NCI-H345 (cell line): ENCODE results near the gene CFAP299.
"Not testable (repeated sequence)": the region's sequence is repeated elsewhere in the genome, so short reads cannot be mapped to it uniquely, and the experiment has no call there.

ENCODE experiments used
- DNase-seq: peaks from one replicate; lab custom pipeline; 2025; lab: John Stamatoyannopoulos, UW

CFAP299 gene

DNA sequence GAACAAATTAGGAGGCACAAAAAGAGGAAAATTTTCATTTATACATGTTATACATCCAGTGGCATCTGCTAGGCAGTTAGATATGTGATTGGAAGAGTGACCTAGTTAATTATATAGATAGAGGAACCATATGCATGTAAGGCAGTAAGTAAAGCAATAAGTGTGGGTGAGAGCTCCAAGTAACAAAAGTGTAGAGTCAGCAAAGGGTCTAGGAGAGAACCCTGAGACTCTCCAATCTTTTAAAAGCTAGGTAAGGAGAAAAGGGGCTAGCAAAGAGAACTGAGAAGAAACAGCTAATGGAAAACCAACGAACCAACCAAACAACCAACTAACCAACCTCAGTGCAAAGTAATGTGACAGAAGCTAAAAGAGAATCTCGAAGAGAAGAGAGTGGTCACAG is 3.8 kb upstream of the CFAP299 start:
- no peak for DNase-seq

DNA sequence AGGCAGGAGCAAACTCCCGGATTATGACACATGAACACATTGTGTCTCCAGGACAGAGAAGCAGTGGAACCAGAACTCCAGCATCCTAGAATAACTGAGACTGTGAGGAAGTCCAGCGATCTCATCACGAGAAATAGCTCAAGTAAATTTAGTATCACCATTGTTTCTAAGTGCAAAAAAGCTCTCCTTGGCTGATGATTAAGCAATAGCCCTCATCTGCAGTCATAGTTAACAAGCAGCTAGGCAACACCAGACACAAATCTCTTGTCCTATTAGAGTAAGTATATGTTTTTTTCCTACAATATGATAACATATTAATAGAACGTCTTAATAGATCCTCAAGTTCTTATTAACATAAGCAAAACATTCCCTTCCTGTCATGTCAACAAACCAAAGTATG is 2.4 kb upstream of the CFAP299 start:
- no peak for DNase-seq

DNA sequence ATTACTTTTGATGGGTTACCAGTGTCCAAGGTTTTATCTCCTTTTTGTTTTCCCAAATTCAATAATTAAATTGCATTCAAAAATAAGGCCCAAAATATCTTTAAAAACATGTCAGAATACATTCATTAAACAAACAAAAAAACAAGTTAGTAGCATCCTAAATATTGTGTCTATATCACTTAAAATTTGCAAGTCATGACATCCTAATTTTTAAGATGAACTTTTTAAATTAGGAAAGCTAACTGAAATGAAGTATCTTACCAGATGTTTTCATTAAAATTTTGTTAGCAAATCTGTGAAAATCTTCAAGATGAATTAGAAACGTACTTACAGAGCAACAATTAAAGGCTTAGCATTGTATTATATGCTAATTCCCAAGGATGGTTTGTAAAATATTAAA is 962 bp upstream of the CFAP299 start:
- no peak for DNase-seq

DNA sequence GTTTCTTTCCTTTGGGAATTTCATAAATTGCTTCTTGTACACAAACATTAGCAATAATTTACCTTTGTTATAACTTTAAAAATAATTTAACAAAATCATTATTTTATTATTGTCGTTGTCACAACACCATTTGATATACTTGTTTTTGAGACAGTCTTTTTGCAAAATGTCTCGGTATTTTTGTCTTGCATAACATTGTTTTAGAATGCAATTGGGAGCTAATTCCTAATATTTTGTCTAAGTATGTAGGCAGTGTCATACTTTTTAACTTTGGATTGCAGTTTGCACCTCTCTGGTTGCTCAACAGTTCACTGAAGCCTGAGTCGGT is 340 bp upstream of the CFAP299 start:
- no peak for DNase-seq

DNA sequence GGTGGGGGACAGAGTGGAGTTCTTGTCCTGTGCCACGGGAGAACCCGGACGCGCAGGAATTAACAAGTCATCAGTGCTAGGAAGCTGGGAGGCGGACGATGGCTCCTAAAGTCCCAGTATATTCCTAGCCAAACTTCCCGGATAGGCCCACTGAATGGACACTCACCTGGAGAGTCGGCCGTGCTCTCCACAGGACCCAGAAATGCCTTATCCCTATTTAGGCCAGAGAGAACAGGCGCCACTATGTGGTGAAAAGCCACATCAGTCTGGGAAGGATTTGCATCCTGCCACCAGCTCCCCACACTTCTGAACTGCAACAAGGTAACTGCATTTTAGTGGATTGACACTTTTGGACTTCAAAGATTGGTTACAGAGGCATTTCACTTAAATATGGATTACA is 1.1 kb downstream of the CFAP299 start:
- peak; percentile 52 for DNase-seq

DNA sequence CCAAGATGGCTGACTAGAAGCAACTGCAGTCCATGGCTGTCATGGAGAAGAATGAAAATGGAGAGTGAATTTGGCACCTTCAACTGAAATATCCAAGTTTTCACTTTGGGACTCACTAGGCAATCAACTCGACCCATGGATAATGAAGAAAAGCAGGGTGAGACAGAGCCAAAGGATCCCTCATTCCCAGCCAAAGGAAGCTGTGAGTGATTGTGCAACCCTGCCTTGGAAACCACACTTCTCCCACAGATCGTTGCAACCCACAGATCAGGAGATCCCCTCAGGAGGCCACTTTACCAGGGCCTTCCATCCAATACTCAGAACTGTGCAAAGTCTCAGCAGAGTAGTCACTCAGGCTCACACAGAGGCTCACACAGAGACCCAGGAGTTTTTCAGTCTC is 4.5 kb downstream of the CFAP299 start:
- no peak for DNase-seq

DNA sequence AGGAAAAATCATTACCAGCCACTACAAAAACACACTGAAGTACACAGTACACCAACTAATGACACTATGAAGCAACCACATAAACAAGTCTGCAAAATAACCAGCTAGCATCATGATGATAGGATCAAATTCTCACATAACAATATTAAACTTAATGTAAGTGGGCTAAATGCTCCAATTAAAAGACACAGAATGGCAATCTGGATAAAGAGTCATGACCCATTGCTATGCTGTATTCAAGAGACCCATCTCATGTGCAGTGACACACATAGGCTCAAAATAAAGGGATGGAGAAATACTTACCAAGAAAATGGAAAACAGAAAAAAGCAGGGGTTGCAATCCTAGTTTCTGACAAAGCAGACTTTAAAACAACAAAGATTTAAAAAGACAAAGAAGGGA is 7.2 kb downstream of the CFAP299 start:
- not testable (repeated sequence) for DNase-seq

DNA sequence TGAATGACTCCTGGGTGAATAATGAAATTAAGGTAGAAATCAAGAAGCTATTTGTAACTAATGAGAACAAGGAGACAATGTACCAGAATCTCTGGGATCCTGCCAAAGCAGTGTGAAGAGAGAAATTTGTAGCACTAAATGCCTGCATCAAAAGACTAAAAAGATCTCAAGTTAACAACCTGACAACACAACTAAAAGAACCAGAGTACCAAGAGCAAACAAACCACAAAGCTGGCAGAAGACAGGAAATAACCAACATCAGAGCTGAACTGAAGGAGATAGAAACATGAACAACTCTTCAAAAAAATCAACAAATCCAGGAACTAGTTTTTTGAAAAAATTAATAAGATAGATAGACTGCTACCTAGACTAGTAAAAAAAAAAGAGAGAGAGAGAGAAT is 8.4 kb downstream of the CFAP299 start:
- DNase-seq, result no peak

DNA sequence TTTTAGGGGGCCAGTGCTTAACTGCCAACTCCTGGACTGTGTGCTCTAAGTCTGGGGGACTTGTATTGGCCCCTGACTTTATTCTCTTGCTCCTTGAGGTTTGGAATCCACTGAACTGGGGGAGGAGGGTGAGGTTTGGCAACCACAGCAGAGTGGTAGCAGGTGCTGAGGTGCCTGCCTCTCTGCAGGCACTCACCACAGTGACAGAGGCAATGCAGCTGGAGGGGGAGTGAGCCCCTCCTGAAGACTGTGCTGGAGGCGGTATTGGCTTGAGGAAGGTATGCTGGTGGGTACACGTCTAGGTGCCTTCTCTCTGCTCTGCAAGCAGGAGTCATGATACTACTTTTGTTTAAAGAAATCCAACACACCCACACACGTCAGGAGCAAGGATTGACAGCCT is 24.6 kb downstream of the CFAP299 start:
- DNase-seq, result no peak

DNA sequence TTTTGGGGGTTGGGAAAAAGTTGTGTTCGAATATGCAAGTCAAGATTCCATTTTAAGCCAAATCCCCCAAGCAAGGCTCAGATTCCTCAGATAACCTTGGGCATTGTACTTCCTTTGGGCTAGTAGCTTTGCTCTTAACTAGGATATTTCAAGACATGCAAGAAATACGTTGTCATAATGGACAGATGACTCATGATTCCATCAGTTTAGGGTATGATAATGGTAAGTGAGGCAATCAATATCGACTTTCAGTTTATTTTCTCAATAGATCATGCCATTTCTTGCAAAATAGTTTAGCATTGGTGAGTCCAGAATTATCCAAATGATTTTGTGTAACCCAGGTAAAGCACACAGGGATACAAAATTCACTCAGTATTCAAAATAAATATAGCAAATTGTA is 25.4 kb downstream of the CFAP299 start:
- no peak for DNase-seq

DNA sequence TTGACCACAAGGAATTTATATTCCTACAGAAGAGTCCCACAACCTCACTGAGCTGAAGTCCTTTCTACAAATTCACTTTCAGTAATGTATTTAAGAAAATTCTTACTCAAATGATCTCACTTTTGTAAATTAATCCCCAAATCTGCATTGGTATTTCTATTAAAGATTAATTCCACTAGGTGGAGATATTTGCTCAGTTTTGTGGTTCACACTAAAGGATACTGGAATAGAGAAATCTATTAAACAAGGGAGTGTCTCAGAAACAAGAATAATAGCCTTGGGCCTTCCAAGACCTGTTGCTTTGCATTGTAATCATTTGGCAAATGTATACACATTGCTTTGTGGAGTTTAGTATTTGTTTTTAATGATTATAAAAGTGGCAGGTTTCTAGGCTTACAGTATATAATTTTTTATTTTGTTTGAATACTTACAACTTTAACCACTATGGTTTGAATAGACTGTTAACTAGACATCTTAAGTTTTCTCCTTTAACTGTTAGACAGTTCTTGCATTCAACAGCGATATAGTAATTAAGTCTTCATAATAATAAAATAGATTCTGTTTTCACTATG is 25.9 kb downstream of the CFAP299 start:
- peak; percentile 19 for DNase-seq

DNA sequence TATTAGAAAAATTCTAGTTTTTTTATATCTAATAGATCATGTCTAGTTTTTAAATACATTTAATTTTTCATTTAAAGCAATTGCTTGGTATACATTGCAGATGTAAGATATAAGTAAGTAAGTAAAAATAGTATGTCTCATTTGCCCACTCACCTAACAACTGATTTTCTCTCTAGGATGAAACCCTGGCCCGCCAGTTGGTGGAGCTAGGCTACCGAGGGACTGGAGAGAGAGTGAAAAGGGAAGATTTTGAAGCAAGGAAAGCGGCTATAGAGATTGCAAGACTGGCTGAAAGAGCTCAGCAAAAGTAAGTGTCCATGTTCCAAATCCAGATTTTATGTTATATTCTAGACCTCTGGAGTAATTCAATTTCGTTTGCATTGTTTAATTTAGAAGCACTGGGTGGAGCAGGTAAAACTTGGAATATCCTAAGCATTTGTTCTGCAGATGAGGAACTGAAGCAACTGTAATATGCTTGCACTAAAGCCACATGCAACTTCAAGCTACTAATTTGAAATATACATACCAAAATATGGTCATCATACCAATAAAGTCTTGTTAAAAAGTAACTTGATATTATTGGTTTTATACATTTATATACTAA is 27.1 kb downstream of the CFAP299 start:
- peak; percentile 27 for DNase-seq

DNA sequence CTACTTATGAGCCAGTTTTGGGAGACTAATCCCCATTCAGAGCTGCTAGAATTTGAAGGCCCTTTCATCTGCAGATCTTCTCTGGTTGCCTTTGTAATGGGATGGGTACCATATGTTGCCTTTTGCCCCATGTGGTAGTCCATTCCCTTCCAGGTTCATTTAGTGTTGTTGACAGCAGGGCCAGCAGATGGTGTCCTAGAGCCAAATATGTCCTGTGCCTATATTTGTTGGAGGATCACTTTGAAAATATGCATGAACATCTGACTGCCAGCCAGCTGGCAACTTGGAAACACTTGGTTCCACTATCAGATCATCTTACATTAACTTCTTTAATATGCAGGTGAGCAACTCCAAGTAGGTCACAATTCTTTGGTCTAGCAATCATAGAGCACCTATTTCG is 30.4 kb downstream of the CFAP299 start:
- DNase-seq, result peak; percentile 33

DNA sequence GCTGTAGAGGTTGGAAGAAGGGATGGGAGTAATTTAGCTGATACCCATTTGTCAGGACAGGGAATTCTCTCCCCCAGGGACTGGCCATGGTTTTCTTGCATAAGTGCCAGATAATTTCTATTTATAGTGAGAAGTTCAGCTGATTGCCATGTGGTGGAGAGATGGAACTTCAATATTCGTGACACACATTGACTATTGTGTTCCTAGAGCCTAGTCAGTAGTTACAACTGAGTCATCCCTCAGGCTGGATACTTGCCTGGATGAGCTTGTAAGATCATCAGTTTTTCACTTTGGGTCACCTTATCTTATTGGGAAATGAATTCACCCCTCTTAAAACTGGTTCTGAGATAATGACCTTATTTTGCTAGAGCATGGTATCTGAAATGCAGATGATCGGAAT is 32.2 kb downstream of the CFAP299 start:
- no peak for DNase-seq

DNA sequence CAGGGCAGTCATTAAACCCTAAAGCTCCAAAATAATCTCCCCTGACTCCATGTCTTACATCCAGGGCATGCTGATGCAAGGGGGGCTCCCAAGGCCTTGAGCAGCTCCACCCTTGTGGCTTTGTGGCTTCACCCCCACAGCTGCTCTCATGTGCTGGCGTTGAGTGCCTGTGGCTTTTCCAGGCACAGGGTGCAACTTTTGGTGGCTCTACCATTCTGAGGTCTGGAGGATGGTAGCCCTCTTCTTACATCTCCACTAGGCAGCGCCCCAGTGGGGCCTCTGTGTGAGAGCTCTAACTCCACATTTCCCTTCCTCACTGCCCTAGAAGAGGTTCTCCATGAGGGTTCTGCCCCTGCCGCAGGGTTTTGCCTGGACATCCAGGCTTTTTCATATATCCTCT is 35.1 kb downstream of the CFAP299 start:
- no peak for DNase-seq

DNA sequence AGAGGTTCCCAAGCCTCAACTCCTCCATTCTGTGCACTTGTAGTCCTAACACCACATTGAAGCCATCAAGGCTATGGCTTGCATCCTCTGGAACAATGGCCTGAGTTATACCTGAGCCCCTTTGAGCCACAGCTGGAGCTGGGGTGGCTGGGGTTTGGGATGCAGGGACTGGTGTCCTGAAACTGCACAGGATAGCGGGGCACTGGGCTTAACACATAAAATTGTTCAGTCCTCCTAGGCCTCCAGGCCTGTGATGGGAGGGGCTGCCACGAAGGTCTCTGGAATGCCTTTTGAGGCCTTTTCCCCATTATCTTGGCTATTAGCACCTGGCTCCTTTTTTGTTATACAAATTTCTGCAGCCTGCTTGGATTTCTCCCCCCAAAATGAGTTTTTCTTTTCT is 35.5 kb downstream of the CFAP299 start:
- no peak for DNase-seq

DNA sequence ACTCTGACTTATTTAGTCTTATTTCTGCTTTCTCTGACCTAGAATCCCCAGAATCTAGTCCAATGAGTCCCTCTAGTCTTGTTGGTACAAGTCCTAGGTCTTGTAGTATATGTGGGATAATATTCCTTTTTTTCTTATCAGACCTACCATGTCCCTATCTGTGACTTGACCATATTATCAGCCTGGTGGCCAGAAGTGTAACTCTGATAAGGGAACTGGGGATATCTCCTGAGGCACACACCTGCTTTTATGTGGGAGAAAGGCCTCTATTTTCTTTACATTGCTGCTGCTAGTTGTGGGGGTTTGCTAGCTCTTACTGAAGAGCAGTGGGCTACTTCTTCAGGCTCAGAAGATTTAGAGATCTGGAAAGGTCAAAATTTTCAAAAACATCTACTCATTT is 38.6 kb downstream of the CFAP299 start:
- no peak for DNase-seq

DNA sequence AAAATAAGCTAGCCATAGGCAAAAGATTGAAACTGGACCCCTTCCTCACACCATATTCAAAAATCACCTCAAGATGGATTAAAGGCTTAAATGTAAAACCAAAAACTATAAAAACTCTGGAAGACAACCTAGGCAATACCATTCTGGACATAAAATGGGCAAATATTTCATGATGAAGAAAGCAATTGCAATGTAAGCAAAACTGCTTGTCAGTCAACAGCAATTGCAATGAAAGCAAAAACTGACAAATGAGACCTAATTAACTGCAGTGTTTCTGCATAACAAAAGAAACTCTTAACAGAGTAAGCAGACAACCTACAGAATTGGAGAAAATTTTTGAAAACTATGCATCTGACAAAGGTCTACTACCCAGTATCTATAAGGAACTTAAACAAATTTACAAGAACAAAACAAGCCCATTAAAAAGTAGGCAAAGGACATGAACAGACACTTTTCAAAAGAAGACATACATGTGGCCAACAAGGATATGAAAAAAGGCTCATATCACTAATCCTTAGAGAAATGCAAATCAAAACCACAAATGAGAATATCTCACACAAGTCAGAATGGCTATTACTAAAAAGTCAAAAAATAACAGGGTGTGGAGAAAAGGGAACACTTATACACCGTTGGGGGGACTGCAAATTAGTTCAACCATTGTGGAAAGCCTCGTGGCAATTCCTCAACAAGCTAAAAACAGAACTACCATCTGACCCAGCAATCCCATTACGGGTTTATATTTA is 46.7 kb downstream of the CFAP299 start:
- no peak for DNase-seq

DNA sequence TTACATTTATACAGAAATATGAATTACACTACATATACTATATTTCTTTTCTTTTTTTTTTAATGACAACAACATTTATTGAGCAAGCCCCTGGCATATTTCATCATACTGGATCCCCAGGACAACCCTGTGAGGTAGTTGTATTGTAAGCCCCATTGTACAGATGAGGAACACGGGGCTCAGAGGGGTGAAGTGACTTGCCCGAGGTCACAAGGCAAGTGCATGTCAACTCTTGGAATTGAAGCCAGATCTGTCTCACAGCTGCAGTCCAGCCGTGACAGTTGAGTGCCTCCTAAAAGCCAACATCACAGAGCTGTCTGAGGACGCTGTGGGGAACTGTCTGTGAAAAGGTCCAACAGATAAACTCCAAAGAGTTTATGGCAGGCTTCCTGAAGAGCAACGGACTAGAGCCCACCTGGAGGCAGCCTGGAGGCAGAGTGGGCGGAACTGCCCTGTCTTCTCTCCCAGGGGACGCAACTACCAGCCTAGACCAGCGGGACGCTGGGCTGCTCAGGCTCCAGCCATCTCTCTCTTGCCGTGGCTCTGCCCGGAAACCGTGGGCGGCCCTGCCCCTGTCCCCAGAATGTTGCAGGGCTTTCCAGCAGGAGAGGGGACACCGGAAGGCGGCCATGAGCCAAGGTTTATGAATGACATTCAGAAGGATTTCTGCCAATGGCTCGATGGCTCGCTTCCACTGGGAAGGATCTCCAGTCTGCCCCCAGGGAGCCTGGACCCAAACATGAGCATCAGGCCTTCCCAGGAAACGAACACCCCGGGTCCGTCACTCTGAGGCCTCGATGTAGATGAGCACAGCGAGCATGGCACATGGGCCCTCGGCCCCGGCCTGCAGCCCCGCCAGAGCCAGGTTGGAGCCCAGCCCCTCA is 50.1 kb downstream of the CFAP299 start:
- no peak for DNase-seq

DNA sequence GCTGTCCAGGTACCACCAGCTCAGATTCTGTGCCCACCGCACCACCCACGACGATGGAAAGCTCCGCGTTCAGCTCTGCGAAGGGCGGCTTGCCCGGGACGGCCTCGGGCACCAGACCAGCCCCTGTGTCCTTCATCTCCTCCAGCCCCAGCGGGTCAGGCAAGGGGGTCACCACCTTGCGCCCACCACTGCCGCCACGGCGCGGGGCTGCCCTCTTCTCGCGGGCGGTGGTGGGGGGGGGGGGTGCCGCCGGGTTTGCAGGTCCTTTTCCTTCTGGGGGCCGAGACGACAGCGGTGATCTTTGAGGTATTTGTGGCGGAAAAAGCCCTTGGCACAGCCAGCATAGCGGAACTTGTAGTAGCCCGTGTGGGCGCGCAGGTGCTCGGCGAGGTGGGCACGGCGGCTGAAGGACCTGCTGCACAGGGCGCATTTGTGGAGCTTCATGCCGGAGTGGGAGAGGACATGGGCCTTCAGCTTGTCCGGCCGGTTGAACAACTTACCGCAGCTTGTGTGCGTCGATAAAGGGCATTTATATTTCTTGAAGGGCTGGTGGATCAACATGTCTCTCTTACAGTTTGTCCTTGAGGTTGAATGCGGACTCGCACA is 50.9 kb downstream of the CFAP299 start:
- DNase-seq, result no peak

DNA sequence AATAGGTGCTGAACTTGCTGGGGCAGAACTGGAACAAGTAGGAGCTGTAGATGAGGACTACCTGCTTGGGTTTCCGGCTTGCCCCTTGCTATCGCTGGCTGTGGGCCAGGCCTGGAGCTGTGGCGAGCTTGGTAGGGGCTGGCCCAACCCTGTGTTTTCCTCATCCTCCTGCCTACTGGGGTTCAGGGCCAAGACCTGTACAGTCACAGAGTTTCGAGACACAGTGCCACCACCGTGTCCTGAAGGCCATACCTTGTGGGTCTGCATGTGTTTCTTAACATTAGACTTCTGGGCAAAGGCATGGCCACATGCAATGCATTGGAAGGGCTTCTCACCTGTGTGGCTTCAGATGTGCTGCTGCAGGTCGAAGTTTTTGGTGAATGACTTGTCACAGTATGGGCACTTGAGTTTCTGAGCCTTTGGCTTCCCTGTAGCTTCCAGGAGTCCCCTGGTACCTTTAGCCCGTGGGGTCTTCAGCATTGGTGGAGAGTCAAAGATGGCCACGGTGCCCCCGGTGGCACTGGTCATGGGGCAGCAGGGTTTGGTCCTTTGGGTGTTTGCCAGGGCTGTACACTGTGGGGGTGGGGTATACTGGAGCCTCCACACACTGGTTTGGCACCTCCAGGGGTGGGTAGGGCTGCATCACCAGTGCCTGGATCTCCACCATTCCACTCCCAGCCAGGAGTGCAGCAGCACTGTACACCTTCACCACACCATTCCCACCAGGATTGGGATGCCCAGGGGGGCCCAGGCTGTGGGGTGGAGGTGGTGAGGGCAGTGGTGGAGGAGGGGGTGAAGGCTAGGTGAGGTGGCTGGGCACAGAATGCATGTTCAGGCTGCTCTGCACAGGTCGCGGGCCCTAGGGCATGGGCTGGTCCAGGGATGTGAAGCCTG is 52.1 kb downstream of the CFAP299 start:
- no peak for DNase-seq

DNA sequence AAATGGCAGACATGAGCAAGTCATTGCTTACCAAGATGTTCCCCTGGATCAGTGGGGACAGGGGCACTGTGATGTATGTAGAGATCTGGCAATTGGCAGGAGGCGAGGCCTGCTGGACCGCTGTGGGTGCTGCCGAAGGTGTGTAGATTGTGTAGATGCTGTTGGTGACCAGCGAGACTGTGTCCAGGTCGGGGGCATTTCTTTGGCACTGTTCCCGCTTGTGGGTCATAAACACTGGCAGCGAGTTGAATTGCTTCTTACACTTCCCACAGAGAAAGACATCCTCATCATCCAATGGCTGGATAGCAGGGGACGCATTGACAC is 52.7 kb downstream of the CFAP299 start:
- no peak for DNase-seq
